AG10803 (cell line): ENCODE data around the gene PRKCE.
A peak's percentile ranks its signal among the peaks of the same experiment; 100 is the strongest.

Experiments used
- DNase-seq: peaks from one replicate; pipeline ENCODE4 v3.0.0; 2010; ENCODE audit warnings: low read depth
- H3K4me3 ChIP-seq: 2 replicates; pipeline ENCODE4 v1.5.1; 2011; ENCODE audit warnings: mild to moderate bottlenecking, low read length, control low read depth
- CTCF ChIP-seq: conservative IDR thresholded peaks from 2 replicates; pipeline ENCODE4 v1.5.1; 2011; ENCODE audit warnings: mild to moderate bottlenecking, low read length, control low read depth, inconsistent platforms

Gene PRKCE

DNA sequence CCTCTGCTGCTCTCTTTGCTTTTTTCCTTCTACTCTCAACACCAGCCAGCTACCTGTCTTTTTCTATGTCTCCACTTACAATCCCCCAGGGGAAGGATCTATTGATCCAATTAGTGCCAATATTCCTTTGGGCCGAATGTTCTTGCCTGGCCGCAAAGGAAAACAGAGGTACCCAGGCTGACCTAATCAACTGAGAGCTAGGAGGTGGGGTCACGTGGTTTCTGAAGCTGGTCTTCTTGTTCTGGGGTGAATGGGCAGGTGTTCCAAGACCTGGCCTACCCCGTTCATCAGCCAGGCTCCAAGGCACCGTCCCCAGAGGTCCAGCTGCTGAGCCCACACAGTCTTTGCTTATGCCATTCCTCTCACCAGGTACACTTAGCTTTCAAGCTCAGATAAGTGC is 580.2 kb downstream of the PRKCE start:
- DNase-seq, result no peak
- TF ChIP-seq CTCF, result no peak
- H3K4me3 ChIP-seq, result no peak overlapping the region

GRCh38 chr2:46232860-46233259 is 581.4 kb downstream of the PRKCE start:
- TF ChIP-seq CTCF, result no peak
- no peak overlapping the region for H3K4me3 ChIP-seq
- DNase-seq, result peak; percentile 41

GRCh38 chr2:46236006-46236875 is 584.8 kb downstream of the PRKCE start:
- no peak for DNase-seq
- H3K4me3 ChIP-seq, result no peak overlapping the region
- no peak for TF ChIP-seq CTCF

DNA sequence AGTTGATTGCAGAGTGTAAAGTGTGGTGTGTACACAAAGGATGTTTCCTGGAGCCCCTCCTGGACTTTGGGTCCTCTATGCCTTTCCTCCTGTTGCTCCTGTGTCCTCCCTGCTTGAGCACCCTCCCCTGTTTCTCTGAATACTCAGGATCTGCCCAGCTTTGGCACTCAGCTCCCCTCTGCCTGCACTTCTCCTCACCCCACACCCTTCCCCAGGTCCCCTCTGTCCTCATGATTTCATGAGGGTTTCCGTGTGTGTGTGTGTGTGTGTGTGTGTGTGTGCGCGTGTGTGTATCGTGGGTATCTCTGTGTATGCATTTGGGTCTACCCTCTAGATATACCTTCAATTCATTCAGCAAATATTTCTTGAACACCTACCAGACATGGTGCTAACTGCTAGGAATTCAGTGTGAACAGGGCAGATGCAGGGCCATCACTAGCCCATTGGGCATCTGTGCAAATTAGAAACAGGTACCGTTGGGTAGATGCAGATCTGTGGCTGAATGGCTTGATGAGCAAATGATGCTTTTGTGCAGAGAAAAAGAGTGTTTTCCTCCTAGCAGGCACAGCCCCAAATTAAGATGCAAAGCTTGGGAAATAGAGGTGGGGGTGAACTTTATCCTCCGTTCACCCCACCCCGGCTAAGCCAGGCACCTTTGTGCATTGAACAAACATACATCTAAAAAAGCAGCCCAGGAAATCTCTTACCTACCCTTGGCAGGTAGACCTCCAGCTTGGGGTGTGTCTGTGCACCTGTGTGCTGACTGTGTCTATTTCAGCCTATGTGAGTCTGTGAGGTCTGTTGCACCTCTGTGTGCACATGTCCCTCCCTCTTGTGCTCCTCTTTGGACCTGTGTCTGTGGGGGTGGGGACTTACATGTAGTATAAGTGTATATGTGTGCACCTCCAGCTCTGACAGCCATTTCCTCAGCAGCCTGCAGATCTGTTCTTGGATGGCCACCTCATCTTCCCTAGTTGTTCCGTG is 585.7 kb downstream of the PRKCE start:
- no peak overlapping the region for H3K4me3 ChIP-seq
- DNase-seq, result no peak

More for the DNA sequence above, 585.7 kb downstream of the PRKCE start:
- TF ChIP-seq CTCF, result no peak
